Activated T-cell treated with anti-CD3 and anti-CD28 coated beads for 1 hour (primary cell): ENCODE results near the gene PNPLA7.

Experiments
- DNase-seq: peaks from one replicate; pipeline ENCODE4 v3.0.0-alpha.2; 2020; ENCODE audit warnings: low read depth

Gene PNPLA7

GRCh38 chr9:137449931-137450538 lies 100.2 kb downstream of the PNPLA7 start:
- DNase-seq: no peak

GRCh38 chr9:137449081-137449844 lies 100.9 kb downstream of the PNPLA7 start:
- DNase-seq: no peak

DNA sequence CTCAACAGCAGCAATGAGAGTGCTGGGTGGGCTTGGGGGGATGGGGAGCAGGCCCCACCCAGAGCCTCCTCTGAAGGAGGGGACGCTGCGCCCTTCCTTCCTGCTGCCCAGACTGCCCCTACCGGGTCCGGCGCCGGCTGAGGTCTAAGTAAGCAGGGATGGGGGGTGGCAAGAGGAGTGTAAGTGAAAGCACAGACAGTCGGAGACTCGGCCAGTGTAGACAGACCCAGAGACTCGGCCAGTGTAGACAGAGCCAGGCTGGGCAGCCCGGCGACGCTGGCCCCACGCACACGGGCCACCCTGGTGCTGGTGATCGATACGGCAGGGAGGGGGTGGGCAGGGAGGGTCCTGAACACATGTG lies 101.6 kb downstream of the PNPLA7 start:
- DNase-seq: no peak

DNA sequence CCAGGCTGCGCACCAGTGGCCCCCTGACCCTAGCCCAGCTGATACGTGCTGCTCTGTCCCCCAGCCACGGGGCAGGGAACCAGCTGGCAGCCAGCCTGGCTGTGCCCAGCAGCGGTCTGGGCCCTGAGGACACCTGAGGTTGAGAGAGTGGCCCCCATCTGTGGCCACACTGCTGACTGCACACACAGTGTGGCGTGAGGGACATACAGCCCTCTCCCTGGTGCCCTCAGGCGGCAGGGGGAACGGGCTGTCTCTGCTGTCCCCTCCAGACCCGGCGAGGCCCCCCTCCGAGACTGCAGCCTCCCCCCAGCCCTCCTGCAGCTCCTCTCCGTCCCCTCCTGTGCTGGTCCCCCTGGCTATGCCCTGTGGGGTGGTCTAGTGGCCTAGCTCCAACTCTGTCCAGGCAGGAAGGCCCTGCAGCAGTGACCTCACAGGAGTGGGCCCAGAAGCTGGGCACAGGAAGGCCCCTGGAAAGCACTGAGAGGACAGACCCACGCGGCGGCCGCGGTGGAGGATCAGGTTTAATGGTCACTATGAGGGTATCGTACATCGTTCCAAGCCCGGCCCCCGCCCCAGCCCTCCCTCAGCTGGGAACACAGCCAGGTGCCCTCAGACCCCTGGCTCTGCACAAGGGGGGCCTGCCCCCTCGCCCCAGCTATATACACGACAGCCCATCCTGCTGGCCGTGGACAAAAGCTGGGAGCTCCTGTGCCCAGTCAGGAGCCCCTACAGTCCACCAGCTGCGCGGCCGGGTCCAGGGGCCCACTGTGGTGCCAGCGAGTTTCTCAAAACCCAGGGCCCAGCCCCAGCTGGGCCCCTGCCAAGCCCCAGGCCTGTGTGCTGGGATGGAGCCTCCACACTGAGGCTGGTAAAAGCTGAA lies 102.2 kb downstream of the PNPLA7 start:
- no peak for DNase-seq

GRCh38 chr9:137446851-137447471 lies 103.2 kb downstream of the PNPLA7 start:
- no peak for DNase-seq

- DNase-seq: no peak
Measured at GRCh38 chr9:137445930-137446431, 104.2 kb downstream of the PNPLA7 start.

- DNase-seq: peak; percentile 86
Measured at GRCh38 chr9:137445275-137445807, 104.9 kb downstream of the PNPLA7 start.

- no peak for DNase-seq
Measured at GRCh38 chr9:137444106-137444790, 106.0 kb downstream of the PNPLA7 start.

DNA sequence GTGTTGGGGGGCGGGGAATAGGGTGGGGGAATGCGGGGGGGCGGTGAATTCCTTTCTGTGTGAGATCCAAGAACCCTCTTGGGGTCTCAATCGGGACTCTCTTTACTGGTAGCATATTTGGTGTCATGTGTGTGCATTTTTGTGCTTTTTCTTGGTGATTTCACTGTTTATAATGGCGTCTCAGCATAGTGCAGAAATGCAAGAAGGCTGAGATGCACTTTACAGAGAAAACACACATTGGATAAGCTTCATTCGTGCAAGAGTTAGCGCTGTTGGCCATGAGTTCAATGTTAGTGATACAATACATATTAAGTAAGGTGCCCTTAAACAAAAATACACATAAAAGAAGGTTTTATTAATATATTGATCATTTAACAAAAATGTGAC lies 108.3 kb downstream of the PNPLA7 start:
- no peak for DNase-seq

GRCh38 chr9:137441289-137441934 lies 108.8 kb downstream of the PNPLA7 start, which contains the start of gene ENTPD8:
ENTPD8 (minus strand) TSS chr9:137441357; CDS start chr9:137438285, 3,072 bp downstream.
- DNase-seq: no peak

DNA sequence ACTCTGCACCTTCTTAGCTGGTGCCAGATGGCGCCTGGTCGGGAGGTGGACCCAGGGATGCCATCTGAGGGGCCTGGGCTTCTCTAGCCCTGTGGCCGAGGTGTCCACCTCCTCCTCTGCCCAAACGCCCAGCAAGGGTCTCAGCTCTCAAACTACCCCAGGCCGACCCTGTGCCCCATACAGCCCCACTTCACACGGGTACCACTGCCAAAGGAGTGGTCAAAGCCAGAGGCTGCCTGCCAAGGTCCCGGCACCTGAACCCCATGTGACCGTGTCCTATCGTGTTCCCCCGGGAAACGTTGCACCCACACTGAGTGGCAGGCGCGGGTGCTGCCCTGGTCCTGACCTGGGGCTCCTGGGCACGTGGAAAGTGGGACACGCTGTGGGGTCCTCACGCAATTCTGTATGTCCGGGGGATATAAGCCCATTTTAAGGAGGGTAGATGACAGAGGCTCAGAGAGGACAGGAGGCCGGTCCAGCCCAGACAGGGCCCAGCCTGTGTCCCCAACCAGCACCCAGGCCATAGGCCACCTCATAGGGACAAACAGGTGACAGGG lies 111.0 kb downstream of the PNPLA7 start:
- DNase-seq: no peak

- DNase-seq: no peak
Measured at GRCh38 chr9:137438591-137439157, 111.5 kb downstream of the PNPLA7 start.

DNA sequence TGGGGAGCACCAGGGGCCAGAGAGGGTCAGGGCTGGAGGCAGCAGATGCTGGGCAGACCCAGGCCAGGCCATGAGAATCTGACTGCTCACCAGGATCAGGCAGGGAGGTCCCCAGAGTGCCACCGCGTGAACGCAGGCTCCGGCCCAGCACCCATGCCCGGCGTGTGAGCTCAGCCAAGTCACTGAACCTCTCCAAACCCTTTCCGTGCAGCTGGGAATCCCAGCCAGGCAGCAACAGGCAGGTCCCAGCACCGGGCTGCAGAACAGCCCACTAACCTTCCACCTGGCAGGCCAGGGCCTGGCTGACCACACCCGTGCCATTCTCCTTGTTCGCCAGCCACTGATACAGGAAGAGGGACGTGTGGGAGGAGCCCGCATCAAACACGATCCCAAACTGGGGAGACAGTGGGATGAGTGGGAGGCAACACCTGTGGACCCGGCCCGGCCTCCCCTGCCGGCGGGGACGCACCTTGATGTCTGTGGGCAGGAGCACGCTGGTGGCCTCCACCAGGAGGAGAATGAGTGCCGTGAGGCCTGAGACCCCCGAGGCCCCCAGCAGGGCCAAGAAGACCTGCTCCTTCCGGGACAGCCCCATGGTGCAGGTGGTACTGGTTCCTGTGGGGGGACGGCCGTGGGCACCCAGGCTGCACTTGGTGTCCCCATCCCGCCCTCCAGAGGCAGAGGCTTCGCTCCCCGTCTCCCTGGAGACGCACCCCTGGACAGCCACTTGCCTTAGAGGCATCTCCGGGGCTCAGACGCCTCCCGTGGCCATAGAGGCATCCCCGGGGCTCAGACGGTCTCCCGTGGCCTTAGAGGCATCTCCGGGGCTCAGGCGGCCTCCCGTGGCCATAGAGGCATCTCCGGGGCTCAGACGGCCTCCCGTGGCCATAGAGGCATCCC lies 112.3 kb downstream of the PNPLA7 start:
- no peak for DNase-seq

DNA sequence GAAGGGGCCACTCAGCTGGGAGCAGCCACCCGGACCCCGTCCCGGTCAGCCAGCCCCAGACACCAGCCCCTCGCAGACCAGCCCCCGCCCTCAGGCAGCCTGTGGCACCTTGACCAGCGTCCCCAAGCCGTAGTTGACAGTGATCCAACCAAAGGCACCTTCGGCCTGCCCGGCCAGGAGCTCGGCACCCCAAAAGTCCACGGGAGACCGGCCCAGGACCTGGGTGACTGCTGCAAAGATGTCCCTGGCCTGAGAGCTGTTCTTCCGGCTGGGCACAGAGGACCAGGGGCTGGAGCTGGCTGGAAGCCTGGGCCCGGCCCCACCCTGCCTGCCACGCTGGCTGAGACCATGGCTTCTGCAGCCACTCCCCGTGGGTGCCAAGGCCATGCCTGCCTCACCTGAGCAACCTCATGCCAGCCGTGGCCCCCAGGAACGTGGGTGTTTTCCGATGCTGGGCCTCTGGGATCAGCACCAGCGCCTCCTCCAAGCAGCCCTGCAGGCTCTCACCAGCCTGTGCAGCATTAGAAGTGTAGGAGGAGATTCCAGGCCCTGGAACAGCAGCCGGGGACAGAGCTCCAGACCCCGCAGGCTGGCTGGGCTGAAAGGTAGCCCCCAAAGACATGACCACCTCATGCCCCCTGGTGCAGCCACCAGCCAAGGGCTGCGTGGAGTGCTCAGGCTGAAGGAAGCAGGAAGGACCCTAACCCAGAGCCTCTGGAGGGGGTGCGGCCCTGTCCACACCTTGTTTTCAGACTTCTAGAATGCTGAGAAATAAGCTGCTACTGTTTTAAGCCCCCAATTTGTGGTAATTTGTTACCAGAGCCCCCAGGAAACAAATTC lies 113.2 kb downstream of the PNPLA7 start:
- DNase-seq: no peak

DNA sequence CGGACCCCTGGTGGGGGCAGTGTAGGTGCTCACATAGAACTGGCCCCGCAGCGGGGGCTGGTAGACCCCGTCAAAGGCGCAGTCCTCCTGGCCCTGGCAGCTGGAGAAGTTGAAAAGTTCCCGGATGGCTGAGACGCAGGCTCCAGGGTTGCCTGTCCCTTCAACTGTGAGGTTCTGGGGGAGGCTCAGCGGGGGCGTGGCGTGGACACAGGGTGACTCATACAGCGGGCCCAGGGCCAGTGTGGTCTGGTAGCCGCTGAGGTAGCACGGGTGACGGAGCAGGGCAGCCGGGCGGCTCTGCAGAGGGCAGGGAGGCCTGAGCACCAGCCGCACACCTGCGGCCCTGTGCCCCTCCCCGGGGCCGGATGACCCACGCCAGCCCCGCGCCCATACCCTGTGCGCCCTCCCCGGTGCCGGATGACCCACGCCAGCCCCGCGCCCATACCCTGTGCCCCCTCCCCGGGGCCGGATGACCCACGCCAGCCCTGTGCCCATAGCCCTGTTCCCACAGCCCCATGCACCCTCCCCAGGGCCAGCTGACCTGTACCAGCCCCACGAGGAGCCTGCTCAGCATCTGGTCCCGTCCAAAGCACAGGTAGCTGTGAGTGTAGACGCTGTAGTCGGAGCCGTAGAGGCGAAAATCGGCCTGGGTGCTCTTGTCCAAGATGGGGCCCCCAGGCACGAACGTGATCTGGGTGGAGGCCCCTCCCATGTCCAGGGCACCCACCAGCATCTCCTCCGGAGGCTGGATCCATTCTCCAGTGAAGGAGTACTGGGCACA lies 114.0 kb downstream of the PNPLA7 start:
- DNase-seq: no peak

DNA sequence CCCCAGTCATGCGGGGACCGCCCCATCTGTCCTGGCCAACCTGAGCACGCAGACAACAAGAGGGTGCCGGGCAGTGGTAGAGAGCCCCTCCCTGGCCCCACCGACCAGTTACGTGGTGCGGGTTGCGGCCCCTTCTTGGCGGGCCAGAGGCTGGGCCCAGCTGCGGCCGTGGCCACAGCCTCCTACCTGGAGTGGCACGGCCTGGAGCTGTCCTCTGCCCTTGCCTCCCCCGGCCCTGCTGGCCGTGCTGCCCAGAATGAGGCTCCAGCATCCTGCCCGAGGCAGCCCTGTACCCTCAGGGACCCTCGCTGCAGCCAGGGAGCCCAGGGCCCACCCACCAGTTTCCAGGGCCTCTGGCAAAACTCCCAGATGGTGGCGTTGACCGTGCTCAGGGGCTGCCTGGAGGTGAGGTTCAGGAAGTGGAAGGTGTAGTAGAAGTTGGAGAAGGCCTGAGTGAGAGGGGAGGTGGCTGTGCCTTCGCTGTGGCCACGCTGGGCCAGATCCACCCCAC lies 114.8 kb downstream of the PNPLA7 start:
- no peak for DNase-seq
